CMK (cell line): Measurements from ENCODE around the gene BCL2L12.

Source experiments
- DNase-seq: peaks from one replicate; pipeline ENCODE4 v3.0.0-alpha.2; 2010; ENCODE audit warnings: low read depth

Gene BCL2L12

GRCh38 chr19:49664171-49665035, 1.3 kb upstream of the BCL2L12 start:
- peak; percentile 81 for DNase-seq

GRCh38 chr19:49665036-49665350, 740 bp upstream of the BCL2L12 start:
- no peak for DNase-seq

- no peak for DNase-seq
Measured at GRCh38 chr19:49666120-49666444, 349 bp downstream of the BCL2L12 start.

- DNase-seq, result no peak
Measured at GRCh38 chr19:49667473-49667872, 1.7 kb downstream of the BCL2L12 start.

- DNase-seq, result no peak
Measured at GRCh38 chr19:49669516-49669915, 3.8 kb downstream of the BCL2L12 start.

- no peak for DNase-seq
Measured at GRCh38 chr19:49672131-49672919, 6.6 kb downstream of the BCL2L12 start.

GRCh38 chr19:49676136-49676783, 10.5 kb downstream of the BCL2L12 start:
- DNase-seq, result peak; percentile 92

- DNase-seq, result peak; percentile 100
Measured at GRCh38 chr19:49676784-49677230, 11.1 kb downstream of the BCL2L12 start.

GRCh38 chr19:49677231-49677900, 11.6 kb downstream of the BCL2L12 start, which contains the start of gene PRMT1:
PRMT1 (plus strand) TSS chr19:49677271; CDS start chr19:49677281, 10 bp downstream.
- DNase-seq, result peak; percentile 89

- DNase-seq, result peak; percentile 79
Measured at GRCh38 chr19:49677901-49678674, 12.4 kb downstream of the BCL2L12 start.

- DNase-seq, result no peak
Measured at GRCh38 chr19:49678985-49679770, 13.4 kb downstream of the BCL2L12 start.

GRCh38 chr19:49679771-49680413, 14.2 kb downstream of the BCL2L12 start:
- no peak for DNase-seq

- no peak for DNase-seq
Measured at GRCh38 chr19:49680421-49681351, 15.0 kb downstream of the BCL2L12 start.

- DNase-seq, result no peak
Measured at GRCh38 chr19:49681830-49682229, 16.1 kb downstream of the BCL2L12 start.

- no peak for DNase-seq
Measured at GRCh38 chr19:49682274-49682673, 16.5 kb downstream of the BCL2L12 start.

GRCh38 chr19:49683814-49684250, 18.1 kb downstream of the BCL2L12 start:
- DNase-seq, result no peak

GRCh38 chr19:49684251-49684982, 18.7 kb downstream of the BCL2L12 start:
- no peak for DNase-seq

- no peak for DNase-seq
Measured at GRCh38 chr19:49684983-49685553, 19.3 kb downstream of the BCL2L12 start.
